GM12891 (cell line): ENCODE results near the gene ROBO1.

Experiments used
- DNase-seq: peaks from one replicate; pipeline ENCODE4 v3.0.0; 2011; ENCODE audit warnings: low spot score; ENCODE audit not compliant: insufficient read length
- FAIRE-seq: peaks from 2 replicates; lab custom pipeline; 2011; peaks lifted over from hg19 to GRCh38; lab: Jason Lieb, UNC
- PAX5 ChIP-seq: IDR thresholded peaks from 2 replicates; pipeline ENCODE4 v1.6.1; 2011; ENCODE audit warnings: low read length, moderate library complexity, mild to moderate bottlenecking; ENCODE audit not compliant: insufficient read depth, severe bottlenecking
- POLR2A ChIP-seq: IDR thresholded peaks from 2 replicates; pipeline ENCODE4 v1.6.1; 2011; ENCODE audit warnings: low read depth, low read length, control low read depth
- POLR2AphosphoS5 ChIP-seq: IDR thresholded peaks from 2 replicates; pipeline ENCODE4 v1.6.1; 2011; ENCODE audit warnings: low read depth, low read length, control low read depth
- POU2F2 ChIP-seq: IDR thresholded peaks from 2 replicates; pipeline ENCODE4 v1.6.1; 2011; ENCODE audit warnings: low read depth, mild to moderate bottlenecking, control low read depth, low read length, moderate library complexity
- SPI1 ChIP-seq: IDR thresholded peaks from 2 replicates; pipeline ENCODE4 v1.6.1; 2011; ENCODE audit warnings: low read depth, low read length, control low read depth
- TAF1 ChIP-seq: IDR thresholded peaks from 2 replicates; pipeline ENCODE4 v1.6.1; 2011; ENCODE audit warnings: low read depth, low read length, control low read depth

The ROBO1 gene

GRCh38 chr3:78804251-78805037 lies 963.4 kb downstream of the ROBO1 start:
- no peak for TF ChIP-seq TAF1
- no peak for TF ChIP-seq POLR2A
- no peak for TF ChIP-seq POU2F2
- TF ChIP-seq SPI1, result no peak
- no peak for TF ChIP-seq PAX5
- TF ChIP-seq POLR2AphosphoS5, result no peak
- no peak for FAIRE-seq
- no peak for DNase-seq

GRCh38 chr3:78802562-78802930 lies 965.3 kb downstream of the ROBO1 start:
- TF ChIP-seq POLR2A, result no peak
- no peak for TF ChIP-seq PAX5
- FAIRE-seq (no peak), DNase-seq (no peak)

- TF ChIP-seq SPI1 (no peak), POU2F2 (no peak), TAF1 (no peak), POLR2AphosphoS5 (no peak), PAX5 (no peak)
- FAIRE-seq (no peak), DNase-seq (no peak)
Measured at GRCh38 chr3:78801926-78802561, 965.8 kb downstream of the ROBO1 start.

DNA sequence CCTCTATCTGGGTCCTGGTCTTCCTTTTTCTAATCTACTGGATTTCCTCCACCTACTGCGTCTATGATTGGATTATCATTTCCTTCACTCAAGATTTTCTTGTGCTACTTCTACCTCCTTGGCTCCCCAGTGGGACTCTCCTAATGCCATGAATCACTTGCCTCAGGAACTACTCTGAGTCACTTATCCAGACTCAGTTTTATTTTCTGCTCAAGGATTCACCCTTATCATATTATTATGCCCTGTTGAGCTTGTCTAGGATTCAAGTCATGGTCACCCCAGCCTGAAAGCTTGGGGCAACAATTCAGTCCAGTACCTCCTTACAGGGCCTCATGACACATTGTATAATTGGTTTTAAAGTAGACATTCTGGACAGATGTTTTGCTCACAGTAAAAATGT lies 968.1 kb downstream of the ROBO1 start:
- FAIRE-seq (no peak), DNase-seq (no peak)
- TF ChIP-seq POLR2A (no peak), TAF1 (no peak), PAX5 (no peak), POU2F2 (no peak), SPI1 (no peak), POLR2AphosphoS5 (no peak)

DNA sequence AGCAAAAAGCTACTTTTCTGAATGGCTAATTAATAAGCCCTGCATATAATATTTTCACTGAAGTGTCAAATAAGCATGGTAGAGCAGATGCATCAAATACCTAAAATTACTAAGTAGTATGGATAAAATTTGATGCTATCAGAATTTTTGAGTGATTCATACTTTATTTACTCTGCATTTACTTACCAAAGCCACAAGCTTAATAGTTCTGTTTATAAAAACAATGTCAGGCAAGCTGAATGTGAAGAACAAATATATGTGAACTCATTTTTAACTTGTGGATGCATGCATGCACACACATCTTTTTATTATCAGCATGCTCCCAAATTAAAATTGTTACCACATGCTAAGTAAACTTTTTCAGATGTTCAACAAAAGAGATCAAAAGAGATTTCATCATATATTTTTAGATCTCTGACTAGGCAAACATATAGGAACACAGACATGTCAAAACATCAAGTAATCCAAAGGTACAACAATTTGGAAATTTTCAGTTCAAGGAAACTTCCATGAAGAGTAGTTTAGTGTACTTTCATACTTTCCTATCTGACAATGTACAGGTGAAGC lies 969.4 kb downstream of the ROBO1 start:
- TF ChIP-seq PAX5 (no peak), POLR2AphosphoS5 (no peak), SPI1 (no peak), POU2F2 (no peak), POLR2A (no peak), TAF1 (no peak)
- no peak for DNase-seq
- no peak for FAIRE-seq

DNA sequence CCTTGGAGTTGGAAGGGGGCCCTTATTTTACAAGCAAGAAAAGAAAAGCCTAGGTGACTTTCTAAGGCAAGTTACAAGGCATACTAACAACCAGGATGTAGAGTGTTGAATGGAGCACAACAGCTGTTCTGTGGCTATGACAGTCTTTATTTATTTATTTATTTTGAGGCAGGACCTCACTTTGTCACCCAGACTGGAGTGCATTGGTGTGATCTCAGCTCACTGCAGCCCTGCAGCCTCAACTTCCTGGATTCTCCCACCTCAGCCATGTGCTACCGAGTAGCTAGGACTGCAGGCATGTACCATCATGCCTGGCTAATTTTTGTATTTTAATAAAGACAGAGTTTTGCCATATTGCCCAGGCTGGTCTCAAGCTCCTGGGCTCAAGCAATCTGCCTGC lies 973.4 kb downstream of the ROBO1 start:
- FAIRE-seq (no peak), DNase-seq (no peak)
- TF ChIP-seq TAF1 (no peak), PAX5 (no peak), POU2F2 (no peak), POLR2AphosphoS5 (no peak), SPI1 (no peak)

- FAIRE-seq, result no peak
- no peak for TF ChIP-seq POLR2AphosphoS5
- no peak for TF ChIP-seq POLR2A
- TF ChIP-seq POU2F2, result no peak
- TF ChIP-seq SPI1, result no peak
- TF ChIP-seq PAX5, result no peak
- no peak for TF ChIP-seq TAF1
- no peak for DNase-seq
Measured at GRCh38 chr3:78792733-78793132, 975.1 kb downstream of the ROBO1 start.

DNA sequence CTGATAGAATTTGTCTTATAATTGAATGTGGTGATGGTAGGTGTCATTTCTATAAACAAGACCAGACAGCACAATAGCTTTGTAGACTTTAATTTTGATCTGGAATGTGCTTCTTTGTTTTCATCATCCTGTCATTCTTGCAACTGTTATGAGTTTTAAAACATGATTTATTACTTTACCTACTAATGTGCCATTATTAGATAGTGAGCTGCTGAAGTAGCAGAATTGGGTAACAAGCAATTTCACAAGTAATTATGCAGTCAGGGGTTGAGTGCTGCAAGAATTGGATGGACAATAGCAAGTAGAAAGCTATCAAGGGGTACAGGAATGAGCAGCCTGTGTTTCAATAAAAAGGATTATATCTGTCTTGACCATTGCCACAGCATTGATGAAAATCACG lies 975.6 kb downstream of the ROBO1 start:
- DNase-seq (no peak), FAIRE-seq (no peak)

DNA sequence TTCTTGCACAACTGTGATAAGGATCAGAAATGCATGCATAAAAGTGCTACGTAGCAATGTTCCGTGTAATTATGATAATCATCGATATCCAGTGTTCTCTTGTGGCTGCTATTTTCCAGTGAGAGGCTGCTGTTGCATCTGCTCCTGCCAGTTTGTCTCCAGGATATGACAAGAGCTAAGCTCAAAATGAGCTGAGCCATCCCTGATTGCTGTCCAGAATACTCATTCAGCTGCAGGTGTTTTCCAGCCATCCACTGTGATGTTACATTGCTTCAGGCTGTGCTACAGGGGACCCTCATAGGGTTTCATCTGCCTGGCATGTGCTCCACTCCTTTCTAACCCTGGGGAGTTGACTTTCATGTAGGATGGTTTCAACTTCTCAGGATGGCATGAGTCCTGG lies 976.0 kb downstream of the ROBO1 start:
- DNase-seq (no peak), FAIRE-seq (no peak)
- TF ChIP-seq PAX5, result no peak

More for the DNA sequence above, 975.6 kb downstream of the ROBO1 start:
- TF ChIP-seq POLR2AphosphoS5 (no peak), POU2F2 (no peak), SPI1 (no peak), PAX5 (no peak), TAF1 (no peak), POLR2A (no peak)

GRCh38 chr3:78788839-78789238 lies 979.0 kb downstream of the ROBO1 start:
- TF ChIP-seq PAX5 (no peak), POLR2AphosphoS5 (no peak), TAF1 (no peak), POU2F2 (no peak), POLR2A (no peak), SPI1 (no peak)
- FAIRE-seq (no peak), DNase-seq (no peak)
